Left colon (tissue), 2 donors: Measurements from ENCODE around the gene ALAS1. TPM values are rescaled to one million over a fixed set of nuclear protein-coding genes. Genes with fewer than 3 reads are reported as not detected.
"Not testable (repeated sequence)": the region's sequence is repeated elsewhere in the genome, so short reads cannot be mapped to it uniquely, and the experiment has no call there.

Experiments used
- ATAC-seq: fragments of 200-7000 bp; cut with Tn5 transposase; one replicate; pipeline ENCODE4 v1.9.1; 2020; ENCODE audit warnings: mild to moderate bottlenecking, moderate library complexity
- DNase-seq, 2 donors: peaks; one replicate each; pipeline ENCODE4 v3.0.0-alpha.2; 2020
- intact Hi-C, 2 donors: fragments of 100-400 bp; cut with DNase I in 1 of 2; cut with micrococcal nuclease in 1 of 2; formaldehyde crosslinking; loops; one replicate each; pipeline versions ENCODE4 v1.11.2 to v1.14.0; 2022; cut with DNase I, micrococcal nuclease
- long read RNA-seq: library from polyadenylated mRNA; unstranded; transcript quantifications from one replicate; pipeline ENCODE4 v2.0.0, GENCODE V29; 2021
- total RNA-seq, 2 donors: library from RNA; stranded (reverse); fragmentation: NEBNext Ultra II Directional; extraction: Animal tissue kit (Norgen Biotek cat#: 25700); gene quantifications; one replicate each; pipeline ENCODE4 v1.2.1, GENCODE V29; 2021
- donor health status: DM: no; HTN: no; CAD: no.
- donor health status: DM: yes; HTN: yes; CAD: no.

ALAS1 gene
- total RNA-seq, result 100 to 1,000 TPM; 128 to 150 TPM
- long read RNA-seq, transcript ALAS1-202 (12 exons, 2,430 nt), result minor isoform, 7 of 455 reads
- long read RNA-seq, transcript ALAS1-201 (11 exons, 2,212 nt), result minor isoform, 10 of 455 reads
- long read RNA-seq, transcript ALAS1-205 (12 exons, 2,356 nt), result minor isoform, 55 of 455 reads
- long read RNA-seq, transcript ALAS1-204 (11 exons, 2,125 nt), result major isoform, 285 of 455 reads
- long read RNA-seq, partial matches to known transcripts, result 70 of 455 reads
- long read RNA-seq, other reads (novel, unspliced or antisense), result 28 of 455 reads

DNA sequence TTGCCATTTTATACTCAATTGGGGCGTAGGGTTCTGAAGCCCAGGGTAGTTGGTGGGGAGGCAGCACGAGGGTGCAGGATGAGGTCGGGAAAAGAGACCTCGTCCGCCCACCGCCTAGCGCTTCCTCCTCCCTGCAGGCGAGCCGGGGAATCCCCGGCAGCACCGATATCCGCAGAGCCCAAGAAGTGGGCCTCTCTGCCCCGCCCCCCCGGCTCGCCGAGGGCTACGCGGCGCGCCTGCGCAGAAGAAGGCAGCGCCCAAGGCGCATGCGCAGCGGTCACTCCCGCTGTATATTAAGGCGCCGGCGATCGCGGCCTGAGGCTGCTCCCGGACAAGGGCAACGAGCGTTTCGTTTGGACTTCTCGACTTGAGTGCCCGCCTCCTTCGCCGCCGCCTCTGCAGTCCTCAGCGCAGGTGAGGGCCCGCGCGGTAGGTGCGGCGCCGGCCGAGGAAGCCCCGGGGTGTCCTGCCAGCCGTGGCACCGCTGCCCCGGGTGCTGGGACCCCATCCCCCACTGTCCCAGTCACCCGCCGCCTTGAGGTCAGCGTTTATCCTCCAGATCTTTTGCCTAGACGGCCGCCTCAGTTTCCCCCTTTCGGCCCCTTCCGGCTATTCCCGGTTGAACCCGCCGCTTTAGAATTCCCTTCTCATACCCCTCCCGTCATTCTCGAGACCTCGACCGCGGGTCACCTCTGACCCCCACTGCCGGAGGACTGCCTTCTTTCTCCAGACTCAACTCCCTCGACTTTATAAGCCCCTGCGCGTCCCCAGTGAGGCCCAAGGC lies at the start of gene ALAS1:
Gene ALAS1, plus strand, starts transcription at position 319 of the 784 bp plus-strand sequence. CDS start 1,082 bp downstream, outside the sequence.
- DNase-seq (peak; percentile 92 to 96), ATAC-seq (peak; percentile 80)
- intact Hi-C loops, result no loop called here

DNA sequence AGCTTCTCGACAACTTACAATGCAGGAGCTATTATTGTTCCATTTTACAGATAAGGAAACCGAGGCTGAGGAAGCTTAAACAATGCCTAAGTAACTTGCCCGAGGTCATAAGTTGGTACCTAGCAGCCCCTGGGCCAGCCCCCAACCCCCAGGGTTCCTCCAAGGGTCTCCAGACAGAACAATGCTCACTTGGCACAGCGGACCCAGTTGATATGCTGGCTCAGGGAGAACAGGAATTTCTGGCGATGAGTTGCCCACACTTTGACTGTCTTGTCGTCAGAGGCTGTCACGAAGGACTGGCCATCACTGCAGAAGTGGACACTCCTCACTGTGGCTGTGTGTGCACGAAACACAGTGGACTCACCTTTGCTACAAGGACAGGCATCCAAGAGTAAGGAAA lies 48.9 kb upstream of the ALAS1 start:
- ATAC-seq (no peak), DNase-seq (no peak)
- intact Hi-C loops, result no loop called here

DNA sequence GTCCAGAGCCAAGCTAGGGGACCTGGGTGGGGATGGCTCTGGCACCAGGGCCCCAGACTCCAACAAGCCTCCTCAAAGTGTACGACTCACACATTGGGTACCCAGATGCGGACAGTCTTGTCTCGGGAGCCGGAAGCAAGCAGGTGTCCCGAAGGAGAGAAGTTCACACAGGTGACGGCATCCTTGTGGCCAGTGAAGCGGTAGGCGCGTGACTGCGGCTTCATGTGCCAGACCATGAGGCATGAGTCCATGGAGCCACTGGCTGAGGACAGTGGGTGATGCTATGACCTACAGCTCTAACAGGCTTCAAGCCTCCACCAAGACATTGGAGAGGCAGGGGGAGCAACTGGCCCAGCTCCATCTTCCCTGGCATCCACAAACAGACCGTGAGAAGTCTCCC lies 48.2 kb upstream of the ALAS1 start:
- DNase-seq (no peak), ATAC-seq (no peak)
- intact Hi-C loops, result no loop called here

DNA sequence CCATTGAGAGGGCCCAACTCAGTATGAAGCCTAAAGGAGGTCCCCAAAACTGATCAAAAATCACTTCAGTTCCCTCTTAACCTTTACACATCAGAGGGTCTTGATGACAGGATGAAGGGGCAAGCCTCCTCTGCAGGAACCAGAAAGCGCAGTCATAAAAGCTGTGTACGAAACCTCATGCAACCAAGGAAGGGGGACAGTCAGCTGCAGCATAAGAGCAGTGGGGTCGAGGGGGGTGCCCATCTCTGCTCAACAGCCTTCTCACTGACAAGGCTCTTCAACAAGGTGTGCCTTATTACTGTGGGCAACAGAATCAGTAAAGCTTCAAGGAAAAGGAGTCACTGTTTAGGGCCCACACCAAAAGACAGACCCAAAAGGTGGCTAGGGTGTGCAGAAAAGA lies 47.6 kb upstream of the ALAS1 start:
- DNase-seq (no peak), ATAC-seq (no peak)
- intact Hi-C loops, result no loop called here

- intact Hi-C loops, result no loop called here
- no peak for DNase-seq
- ATAC-seq, result no peak
These were observed 47.1 kb upstream of the ALAS1 start for GRCh38 chr3:52150860-52151259.

DNA sequence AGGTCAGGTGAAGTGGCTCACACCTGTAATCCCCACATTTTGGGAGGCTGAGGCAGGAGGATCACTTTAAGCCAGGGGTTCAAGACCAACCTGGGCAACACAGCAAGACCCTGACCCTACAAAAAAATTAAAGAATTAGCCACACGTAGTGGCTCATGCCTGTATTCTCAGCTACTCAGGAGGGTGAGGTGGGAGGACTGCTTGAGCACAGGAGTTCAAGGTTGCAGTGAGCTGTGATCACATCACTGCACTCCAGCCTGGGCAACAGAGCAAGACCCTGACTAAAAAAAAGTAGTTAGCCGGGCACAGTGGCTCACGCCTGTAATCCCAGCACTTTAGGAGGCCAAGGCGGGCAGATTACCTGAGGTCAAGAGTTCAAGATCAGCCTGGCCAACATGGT lies 46.0 kb upstream of the ALAS1 start:
- DNase-seq, ATAC-seq, intact Hi-C loops: not testable (repeated sequence)

GRCh38 chr3:52153389-52154096 lies 44.4 kb upstream of the ALAS1 start:
- DNase-seq (peak; percentile 69 to 70), ATAC-seq (peak; percentile 53)
- intact Hi-C loops, result no loop called here

DNA sequence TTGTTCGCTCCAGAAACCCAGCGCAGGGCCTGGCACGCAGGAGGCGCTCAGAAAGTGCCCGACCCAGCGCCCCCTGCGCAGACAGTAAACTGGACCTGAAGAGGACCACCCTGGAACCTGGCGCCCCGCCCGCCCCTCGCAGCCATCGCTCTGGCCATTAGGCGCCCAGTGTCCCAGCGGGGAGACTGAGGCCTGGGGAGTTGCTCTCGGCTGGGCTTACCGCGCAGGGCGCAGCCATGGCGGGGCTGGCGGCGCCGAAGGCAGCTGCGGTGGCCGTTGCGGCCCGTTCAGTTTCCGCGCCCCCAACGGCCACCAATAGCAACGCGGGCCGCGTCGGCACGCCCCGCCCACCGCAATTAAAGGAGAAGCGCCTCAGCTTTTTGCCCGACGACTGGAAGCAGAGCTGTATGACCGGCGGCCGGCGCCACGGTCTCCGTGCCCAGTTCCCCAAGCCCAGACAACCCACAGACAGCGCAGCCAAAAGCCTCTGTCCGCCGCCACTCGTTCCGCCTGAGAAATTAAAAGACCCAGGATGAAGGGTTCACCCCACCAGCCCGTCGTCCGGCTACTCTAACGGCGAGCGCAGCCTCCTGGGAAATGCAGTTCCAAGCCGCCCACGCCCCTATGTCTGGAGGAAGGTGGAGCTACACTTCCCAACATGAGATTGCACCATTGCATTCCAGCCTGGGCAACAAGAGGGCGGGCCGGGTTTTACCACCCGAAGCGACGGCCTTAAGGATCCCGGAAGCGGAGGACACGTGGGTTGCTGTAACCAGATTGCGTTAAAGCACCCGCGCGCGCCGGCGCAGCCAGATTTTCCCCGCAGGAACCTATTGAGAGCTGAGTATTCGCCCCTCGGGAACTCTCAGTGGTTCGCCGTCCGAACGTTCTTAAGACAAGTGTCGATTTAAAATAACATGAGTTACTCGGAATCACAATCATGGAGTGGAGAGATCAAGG lies 43.5 kb upstream of the ALAS1 start, which contains the start of gene POC1A:
Gene POC1A, minus strand, starts transcription at position 289 of the 960 bp plus-strand sequence. Its CDS starts 51 bp downstream, at position 238.
- ATAC-seq (peak; percentile 93), DNase-seq (peak; percentile 96 to 98)
- intact Hi-C loops, result no loop called here

GRCh38 chr3:52155912-52156311 lies 42.0 kb upstream of the ALAS1 start:
- no peak for ATAC-seq
- intact Hi-C loops, result no loop called here
- DNase-seq, result no peak

- DNase-seq (no peak), ATAC-seq (no peak)
- intact Hi-C loops, result no loop called here
These were observed 38.5 kb upstream of the ALAS1 start for GRCh38 chr3:52159503-52159902.

GRCh38 chr3:52162250-52162872 lies 35.6 kb upstream of the ALAS1 start:
- DNase-seq (no peak), ATAC-seq (no peak)

DNA sequence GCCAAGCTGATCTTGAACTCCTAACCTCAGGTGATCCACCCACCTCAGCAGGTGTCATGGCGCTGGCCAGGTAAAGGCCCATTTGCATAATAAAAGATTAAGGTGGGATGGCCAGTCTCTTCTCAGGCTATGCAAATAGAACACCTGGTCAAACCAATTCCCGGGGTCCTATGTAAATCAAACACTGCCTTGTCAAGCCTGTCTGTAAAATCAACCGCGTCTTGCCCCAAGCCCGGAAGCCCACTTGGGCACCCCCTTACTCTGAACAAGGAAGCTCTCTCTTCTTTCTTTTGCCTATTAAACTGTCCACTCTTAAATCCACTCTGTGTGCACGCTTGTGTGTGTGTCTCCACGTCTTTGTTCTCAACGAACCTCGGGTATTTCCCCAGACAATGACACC lies 30.7 kb upstream of the ALAS1 start:
- DNase-seq (no peak), ATAC-seq (no peak)
- intact Hi-C loops, result no loop called here

More at GRCh38 chr3:52162250-52162872, 35.6 kb upstream of the ALAS1 start:
- intact Hi-C loops, result no loop called here

DNA sequence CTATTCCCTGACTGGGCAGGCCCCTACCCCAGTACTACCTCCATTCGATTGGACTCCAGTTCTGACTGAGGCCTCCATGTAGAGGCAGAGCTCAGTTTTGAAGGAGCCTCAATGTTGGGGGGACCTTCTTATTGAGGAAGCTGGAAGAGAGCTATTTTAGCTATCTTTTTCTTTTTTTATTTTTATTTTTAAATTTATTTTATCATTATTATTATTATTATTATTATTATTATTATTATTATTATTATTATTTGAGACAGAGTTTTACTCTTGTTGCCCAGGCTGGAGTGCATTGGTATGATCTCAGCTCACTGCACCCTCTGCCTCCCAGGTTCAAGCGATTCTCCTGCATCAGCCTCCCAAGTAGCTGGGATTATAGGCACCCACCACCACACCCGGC lies 27.7 kb upstream of the ALAS1 start:
- intact Hi-C loops, ATAC-seq, DNase-seq: not testable (repeated sequence)

- ATAC-seq (peak; percentile 27), DNase-seq (no peak)
- intact Hi-C loops, result no loop called here
These were observed 26.3 kb upstream of the ALAS1 start for GRCh38 chr3:52171514-52172261.

- intact Hi-C loops, result no loop called here
- no peak for ATAC-seq
- DNase-seq, result no peak
These were observed 25.6 kb upstream of the ALAS1 start for GRCh38 chr3:52172262-52172757.

DNA sequence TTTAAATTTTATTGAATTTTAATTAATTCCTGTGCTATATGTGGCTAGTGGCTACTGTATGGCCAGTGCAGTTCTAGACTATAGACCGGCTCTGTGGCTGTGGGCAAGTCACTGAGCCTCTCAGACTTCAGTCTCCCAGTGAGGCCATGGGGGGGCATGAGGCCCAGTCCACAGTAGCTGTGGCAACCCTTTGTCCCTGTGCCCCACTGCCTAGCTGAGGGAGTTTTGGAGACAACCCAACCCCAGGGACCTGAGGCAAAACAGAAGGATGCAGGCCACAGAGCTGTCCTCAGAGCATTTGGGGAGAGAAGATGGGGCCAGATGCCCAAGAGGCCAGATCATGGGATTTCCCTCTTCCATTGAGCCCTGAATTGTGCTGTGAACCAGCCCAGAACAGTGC lies 24.9 kb upstream of the ALAS1 start:
- ATAC-seq (no peak), DNase-seq (no peak)
- intact Hi-C loops, result no loop called here

- DNase-seq (no peak), ATAC-seq (no peak)
- intact Hi-C loops, result no loop called here
These were observed 23.1 kb upstream of the ALAS1 start for GRCh38 chr3:52174896-52175295.
